H4 (cell line): ENCODE data around the gene PITPNC1. TPM values are rescaled to one million over a fixed set of nuclear protein-coding genes. Genes with fewer than 3 reads are reported as not detected.
A peak's percentile ranks its signal among the peaks of the same experiment; 100 is the strongest.

ENCODE experiments used
- DNase-seq: peaks from one replicate; pipeline ENCODE4 v3.0.0-alpha.2; 2015; ENCODE audit warnings: low spot score
- total RNA-seq: library from RNA; depleted of rRNA; stranded (reverse); fragments of >200 nt; shearing (Covaris generic); gene quantifications from 2 replicates; pipeline ENCODE4 v1.2.3, GENCODE V29; 2014

PITPNC1 gene
- total RNA-seq, 1 experiment from 2014 or later = 6.3 TPM

DNA sequence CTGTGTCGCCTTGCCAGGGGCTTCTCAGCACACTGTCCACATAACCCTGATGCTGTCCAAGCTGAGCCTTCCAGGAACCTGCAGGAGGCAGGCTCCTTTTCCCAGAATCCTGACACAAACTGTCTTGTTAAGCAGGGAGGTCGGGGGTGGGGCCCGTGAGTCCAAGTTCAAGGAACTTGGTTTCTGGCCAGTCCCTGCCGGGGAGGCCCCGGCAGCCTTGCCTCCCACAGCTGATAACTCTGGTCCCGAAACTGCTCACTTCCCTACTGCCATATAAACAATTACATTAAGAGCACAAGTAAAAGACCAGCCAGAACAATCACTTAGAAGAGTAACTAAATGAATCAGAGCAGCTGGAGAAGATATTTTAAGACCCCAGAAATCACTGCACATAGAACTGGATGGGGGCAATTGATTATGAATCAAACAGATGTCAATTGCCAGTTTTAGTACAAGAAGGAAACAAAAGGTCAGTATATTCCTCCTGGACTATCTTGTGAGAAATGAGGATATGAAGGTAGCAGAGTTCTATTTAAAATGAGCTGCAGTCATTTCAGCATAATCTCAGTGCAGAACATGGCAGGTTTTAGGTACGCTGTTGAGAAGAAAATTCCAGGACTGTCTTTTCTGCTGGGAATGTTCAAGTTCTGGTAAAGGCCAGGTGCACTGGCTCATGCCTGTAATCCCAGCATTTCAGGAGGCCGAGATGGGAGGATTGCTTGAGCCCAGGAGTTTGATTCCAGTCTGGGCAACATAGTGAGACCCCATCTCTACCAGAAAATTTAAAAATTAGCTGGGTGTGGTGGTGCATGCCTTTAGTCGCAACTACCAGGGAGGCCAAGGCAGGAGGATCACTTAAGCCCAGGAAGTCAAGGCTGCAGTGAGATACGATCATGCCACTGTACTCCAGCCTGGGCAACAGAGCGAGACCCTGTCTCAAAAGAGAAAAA, 169.8 kb downstream of the PITPNC1 start:
- peak; percentile 47 for DNase-seq

- no peak for DNase-seq
These were observed 171.6 kb downstream of the PITPNC1 start for GRCh38 chr17:67548693-67549092.

GRCh38 chr17:67549820-67550219, 172.7 kb downstream of the PITPNC1 start:
- no peak for DNase-seq

GRCh38 chr17:67554634-67555033, 177.6 kb downstream of the PITPNC1 start:
- no peak for DNase-seq

DNA sequence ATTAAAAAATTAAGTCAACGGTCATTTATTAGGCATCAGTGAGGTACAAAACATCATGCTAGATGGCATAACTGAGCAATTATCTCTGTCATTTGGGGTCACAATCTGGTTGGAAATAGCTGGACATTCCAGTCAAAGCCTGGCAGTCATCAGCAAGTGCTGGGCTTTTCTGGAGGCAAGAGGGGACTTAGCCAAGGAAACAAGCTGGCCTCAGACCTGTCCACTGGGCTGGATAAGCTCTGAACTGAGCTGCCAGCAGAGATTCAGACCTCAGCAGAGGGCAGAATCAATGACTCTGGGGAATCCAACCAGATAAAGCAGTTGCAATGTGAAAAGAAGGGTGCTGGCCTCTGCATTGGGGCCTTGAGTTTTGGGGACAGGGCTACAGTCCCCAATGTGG, 178.8 kb downstream of the PITPNC1 start:
- DNase-seq = no peak

- no peak for DNase-seq
These were observed 180.2 kb downstream of the PITPNC1 start for GRCh38 chr17:67557052-67557845.

- DNase-seq = no peak
These were observed 180.8 kb downstream of the PITPNC1 start for GRCh38 chr17:67557921-67558320.

GRCh38 chr17:67558740-67559380, 181.8 kb downstream of the PITPNC1 start:
- no peak for DNase-seq

DNA sequence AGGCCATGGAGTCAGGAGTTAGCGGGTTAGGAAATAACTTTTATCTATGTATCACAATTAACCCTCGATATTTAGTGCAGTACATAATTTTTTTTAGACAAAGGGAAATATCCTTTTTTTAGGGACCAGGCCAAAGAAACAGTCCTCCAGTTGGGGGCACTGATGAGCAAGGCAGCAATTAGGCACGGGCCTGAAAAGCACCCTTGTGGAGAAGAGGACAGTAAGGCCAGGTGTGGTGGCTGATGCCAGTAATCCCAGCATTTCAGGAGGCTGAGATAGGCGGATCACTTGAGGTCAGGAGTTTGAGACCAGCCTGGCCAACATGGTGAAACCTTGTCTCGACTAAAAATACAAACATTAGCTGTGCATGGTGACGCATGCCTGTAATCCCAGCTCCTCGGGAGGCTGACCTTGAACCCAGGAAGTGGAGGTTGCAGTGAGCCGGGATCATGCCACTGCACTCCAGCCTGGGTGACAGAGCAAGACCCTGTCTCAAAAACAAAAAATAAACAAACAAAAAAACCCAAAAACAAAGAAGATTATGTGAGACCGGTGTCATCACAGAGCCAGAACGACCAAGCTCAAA, 182.4 kb downstream of the PITPNC1 start:
- no peak for DNase-seq

DNA sequence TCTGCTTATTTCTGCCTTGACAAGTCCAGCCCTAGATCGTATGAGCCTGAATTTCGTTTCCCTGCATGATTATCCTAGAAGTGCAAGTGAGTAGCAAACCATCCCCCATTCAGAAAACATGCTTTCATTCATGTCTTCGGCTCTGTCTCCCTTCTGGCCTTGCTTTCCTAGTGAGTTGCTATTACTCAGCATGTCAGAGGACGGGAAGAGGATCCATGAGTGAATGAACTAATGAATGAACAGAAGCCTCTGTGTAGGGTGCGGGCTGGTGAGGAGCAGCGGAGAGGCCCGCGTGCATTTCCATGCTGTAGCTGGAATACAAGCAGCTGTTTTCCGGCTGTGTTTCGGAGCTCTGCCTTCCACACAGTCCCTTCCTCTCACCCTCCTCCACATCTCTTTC, 184.9 kb downstream of the PITPNC1 start:
- DNase-seq = no peak

GRCh38 chr17:67563692-67564228, 186.7 kb downstream of the PITPNC1 start:
- no peak for DNase-seq

GRCh38 chr17:67565068-67565467, 188.0 kb downstream of the PITPNC1 start:
- DNase-seq = no peak

DNA sequence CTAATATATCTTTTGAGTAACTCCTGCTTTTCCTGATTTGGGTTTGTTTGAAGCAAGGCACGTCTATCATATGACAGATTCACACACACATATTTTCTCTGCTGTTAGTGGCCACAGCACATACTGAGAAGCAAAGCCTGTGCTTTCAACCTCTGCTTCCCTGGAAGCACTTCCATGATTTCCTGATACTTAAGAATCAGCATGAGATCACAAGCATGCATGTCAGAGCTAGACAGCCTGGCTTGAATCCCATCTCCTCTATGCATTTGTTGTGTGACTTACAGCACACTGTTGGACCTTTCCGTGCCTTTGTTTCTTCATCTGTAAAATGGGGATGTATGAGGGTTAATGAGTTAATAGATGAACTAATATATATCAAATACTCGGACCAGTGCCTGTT, 189.6 kb downstream of the PITPNC1 start:
- no peak for DNase-seq

- no peak for DNase-seq
These were observed 192.0 kb downstream of the PITPNC1 start for GRCh38 chr17:67569015-67569451.

DNA sequence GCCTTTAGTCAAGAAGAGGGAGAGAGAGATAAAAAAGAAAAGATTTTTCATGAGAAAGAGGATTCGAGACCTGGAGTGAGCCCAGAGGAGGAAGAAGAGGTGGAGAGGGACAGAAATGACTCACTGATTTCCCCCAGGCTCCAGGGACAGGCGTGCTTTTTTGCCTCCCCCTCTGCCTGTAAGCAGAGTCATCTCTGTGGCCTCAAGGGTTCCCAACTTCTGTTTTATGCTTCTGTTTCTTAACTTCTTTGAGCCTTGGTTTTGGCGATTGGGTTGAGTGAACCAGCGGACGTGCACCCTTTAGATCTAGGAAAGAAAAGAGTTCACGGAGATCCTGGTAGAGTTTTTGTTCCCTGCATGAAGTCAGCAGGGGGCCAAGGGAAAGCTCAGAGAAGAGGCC, 192.8 kb downstream of the PITPNC1 start:
- no peak for DNase-seq

DNA sequence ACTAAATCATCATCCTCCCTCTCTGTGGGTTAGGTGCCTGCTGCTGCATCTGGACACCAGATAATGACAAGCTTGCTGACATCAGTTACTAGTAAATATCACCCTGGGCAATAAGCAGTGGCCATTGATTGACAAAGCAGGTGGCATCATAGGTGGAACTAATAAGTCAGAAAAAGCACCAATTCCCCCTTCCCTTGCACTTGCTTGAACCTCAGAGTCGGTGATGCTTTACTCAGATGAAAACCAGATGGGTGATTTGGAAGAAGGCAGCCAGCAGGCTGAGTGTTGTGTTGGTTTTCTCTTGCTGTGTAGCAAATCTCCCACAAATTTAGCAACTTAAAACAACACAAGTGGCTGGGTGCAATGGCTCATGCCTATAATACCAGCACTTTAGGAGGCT, 193.7 kb downstream of the PITPNC1 start:
- DNase-seq = no peak

GRCh38 chr17:67571478-67571877, 194.4 kb downstream of the PITPNC1 start:
- no peak for DNase-seq

DNA sequence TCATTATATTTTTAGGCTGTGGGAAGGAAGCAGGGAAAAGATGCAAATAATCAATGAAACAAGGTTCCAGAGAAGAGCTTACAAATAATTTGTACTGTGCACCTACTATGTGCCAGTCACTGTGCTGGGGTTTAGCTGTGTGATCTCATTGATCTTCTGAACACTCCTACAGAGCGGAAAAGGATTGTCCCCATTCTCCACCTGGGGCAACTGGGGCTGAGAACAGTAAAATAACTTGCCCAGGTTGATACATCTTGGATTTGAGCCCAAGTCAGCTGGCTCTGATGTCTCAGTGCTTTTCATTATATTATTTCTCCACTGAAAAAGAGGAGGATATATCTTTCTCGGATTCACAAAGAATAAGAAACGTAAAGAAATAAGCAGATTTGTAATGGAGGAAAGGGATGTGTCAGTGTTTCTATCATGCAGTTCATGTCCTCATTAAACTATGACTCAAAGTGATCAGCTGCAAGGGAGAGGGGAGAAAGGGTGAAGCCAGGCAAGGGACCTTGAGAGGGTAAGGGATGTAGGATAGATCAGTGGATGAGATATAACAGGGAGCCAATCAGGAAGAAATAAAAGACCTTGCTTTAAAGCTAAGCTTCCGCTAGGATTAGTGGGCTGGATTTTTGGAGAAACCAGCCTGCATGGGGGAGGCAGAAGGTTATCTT, 197.0 kb downstream of the PITPNC1 start:
- no peak for DNase-seq

- DNase-seq = no peak
These were observed 197.7 kb downstream of the PITPNC1 start for GRCh38 chr17:67574658-67575293.

GRCh38 chr17:67575325-67575724, 198.2 kb downstream of the PITPNC1 start:
- DNase-seq = no peak
